Type B pancreatic cell (in vitro differentiated cells): ENCODE measurements around the gene MRPL42. TPM values are rescaled to one million over a fixed set of nuclear protein-coding genes. Genes with fewer than 3 reads are reported as not detected.

Source experiments
- DNase-seq: peaks from one replicate; pipeline ENCODE4 v3.0.0; 2021; ENCODE audit warnings: mixed read lengths; ENCODE audit not compliant: unreplicated experiment; ENCODE audit errors: extremely low spot score
- H3K27ac Mint-ChIP-seq: 2 replicates; pipeline ENCODE4 v1.8.0; 2021; ENCODE audit warnings: mild to moderate bottlenecking, mixed read lengths
- H3K27me3 Mint-ChIP-seq: 2 replicates; pipeline ENCODE4 v1.8.0; 2021; ENCODE audit warnings: mixed read lengths
- H3K36me3 Mint-ChIP-seq: 2 replicates; pipeline ENCODE4 v1.8.0; 2021; ENCODE audit warnings: mixed read lengths
- H3K4me1 Mint-ChIP-seq: one replicate; pipeline ENCODE4 v1.8.0; 2021; ENCODE audit warnings: mixed read lengths; ENCODE audit not compliant: unreplicated experiment
- H3K4me3 Mint-ChIP-seq: 2 replicates; pipeline ENCODE4 v1.8.0; 2021; ENCODE audit warnings: mild to moderate bottlenecking, mixed read lengths
- H3K9me3 Mint-ChIP-seq: 2 replicates; pipeline ENCODE4 v1.8.0; 2021; ENCODE audit warnings: mixed read lengths
- total RNA-seq: library from RNA; stranded (reverse); gene quantifications from 2 replicates; pipeline ENCODE4 v1.2.1, GENCODE V29; 2021; ENCODE audit warnings: low replicate concordance
- TF ChIP-seq, protein P1 (sequence below): fragments of 200-600 bp; sonication (generic); conservative IDR thresholded peaks from 2 replicates; pipeline ENCODE4 v1.5.0; 2021; ENCODE audit warnings: antibody characterized with exemption, mild to moderate bottlenecking

Gene MRPL42
- total RNA-seq, 1 donor from 2014 or later = 84.7 TPM

DNA sequence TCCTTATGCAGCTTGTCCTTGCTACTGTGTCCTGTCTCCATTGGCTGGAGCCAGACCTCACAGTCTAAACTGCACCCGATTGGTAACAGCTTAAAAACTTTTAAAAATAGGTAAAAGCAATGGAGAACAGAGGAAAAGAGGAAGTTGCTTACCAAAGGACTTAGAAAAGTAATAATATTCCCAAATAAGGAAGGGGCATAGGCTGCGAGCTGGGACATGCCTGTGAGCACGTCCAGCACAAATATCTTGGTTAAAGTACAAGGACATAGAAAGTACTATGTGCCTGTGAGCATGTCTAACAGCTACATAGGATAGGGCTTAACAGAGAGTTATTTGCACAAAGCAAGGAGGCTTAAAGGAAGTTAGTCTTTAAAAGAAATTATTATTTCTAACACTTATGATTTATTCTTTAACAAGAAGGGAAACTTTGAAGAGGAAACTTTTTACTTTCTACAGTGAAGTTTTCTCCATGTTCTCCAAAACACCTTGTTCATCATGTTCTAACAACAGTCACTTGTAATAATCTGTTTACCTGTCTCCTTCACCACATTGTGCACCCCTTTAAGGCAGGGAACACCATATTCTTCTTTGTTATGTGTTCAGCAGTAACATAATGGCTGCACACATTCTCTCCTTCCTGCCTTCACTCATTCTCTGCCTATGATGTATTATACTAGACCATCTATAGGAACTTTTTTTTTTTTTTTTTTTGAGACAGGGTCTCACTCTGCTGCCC lies 15.7 kb upstream of the MRPL42 start:
- Mint-ChIP-seq H3K36me3 (no peaks in the 10 kb centered on the region), H3K4me3 (no peak overlapping the region), H3K27me3 (no peaks in the 10 kb centered on the region), H3K27ac (no peak overlapping the region), H3K9me3 (no peaks in the 10 kb centered on the region), H3K4me1 (peaks cover 6% of the 10 kb centered on the region)
- DNase-seq = no peak
- TF ChIP-seq, protein P1, sequence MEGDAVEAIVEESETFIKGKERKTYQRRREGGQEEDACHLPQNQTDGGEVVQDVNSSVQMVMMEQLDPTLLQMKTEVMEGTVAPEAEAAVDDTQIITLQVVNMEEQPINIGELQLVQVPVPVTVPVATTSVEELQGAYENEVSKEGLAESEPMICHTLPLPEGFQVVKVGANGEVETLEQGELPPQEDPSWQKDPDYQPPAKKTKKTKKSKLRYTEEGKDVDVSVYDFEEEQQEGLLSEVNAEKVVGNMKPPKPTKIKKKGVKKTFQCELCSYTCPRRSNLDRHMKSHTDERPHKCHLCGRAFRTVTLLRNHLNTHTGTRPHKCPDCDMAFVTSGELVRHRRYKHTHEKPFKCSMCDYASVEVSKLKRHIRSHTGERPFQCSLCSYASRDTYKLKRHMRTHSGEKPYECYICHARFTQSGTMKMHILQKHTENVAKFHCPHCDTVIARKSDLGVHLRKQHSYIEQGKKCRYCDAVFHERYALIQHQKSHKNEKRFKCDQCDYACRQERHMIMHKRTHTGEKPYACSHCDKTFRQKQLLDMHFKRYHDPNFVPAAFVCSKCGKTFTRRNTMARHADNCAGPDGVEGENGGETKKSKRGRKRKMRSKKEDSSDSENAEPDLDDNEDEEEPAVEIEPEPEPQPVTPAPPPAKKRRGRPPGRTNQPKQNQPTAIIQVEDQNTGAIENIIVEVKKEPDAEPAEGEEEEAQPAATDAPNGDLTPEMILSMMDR = no peak

DNA sequence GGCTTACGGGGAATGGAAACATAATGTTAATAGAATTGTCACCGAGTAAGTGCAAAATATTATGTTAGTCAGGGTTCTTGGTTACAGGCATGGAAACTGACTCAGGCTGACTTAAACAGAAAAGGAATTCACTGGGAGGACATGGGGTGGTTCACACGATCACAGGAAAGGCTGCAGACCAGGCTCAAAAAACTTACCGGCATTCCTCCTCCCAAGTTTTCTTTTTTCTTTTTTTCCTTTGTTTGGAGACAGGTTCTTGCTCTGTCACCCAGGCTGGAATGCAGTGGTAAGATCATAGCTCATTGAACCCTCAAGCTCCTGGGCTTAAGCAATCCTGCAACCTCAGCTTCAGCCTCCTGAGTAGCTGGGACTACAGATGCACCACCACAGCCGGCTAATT lies 13.7 kb upstream of the MRPL42 start:
- Mint-ChIP-seq H3K9me3 (no peaks in the 10 kb centered on the region), H3K4me3 (no peak overlapping the region), H3K36me3 (no peaks in the 10 kb centered on the region), H3K27ac (no peak overlapping the region), H3K27me3 (no peaks in the 10 kb centered on the region), H3K4me1 (peaks cover 6% of the 10 kb centered on the region)
- TF ChIP-seq, protein P1 = no peak
- DNase-seq = no peak

DNA sequence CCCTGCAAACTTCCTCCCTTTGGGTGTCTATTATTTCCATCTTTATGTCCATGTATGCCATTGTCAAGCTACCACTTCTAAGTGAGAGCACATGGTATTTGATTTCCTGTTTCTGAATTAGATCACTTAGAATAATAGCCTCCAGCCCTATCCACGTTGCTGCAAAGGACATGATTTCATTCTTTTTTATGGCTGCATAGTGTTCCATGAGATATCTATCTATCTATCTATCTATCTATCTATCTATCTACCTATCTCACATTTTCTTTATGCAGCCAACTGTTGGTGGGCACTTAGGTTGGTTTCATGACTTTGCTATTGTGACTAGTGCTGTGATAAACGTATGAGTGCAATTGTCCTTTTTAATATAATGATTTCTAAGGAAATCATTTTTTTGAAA lies 11.2 kb upstream of the MRPL42 start:
- no peak for DNase-seq
- Mint-ChIP-seq H3K4me3 (no peak overlapping the region), H3K27me3 (no peaks in the 10 kb centered on the region), H3K36me3 (no peaks in the 10 kb centered on the region), H3K4me1 (peaks cover 4% of the 10 kb centered on the region), H3K27ac (no peak overlapping the region), H3K9me3 (no peaks in the 10 kb centered on the region)
- TF ChIP-seq, protein P1 = no peak

DNA sequence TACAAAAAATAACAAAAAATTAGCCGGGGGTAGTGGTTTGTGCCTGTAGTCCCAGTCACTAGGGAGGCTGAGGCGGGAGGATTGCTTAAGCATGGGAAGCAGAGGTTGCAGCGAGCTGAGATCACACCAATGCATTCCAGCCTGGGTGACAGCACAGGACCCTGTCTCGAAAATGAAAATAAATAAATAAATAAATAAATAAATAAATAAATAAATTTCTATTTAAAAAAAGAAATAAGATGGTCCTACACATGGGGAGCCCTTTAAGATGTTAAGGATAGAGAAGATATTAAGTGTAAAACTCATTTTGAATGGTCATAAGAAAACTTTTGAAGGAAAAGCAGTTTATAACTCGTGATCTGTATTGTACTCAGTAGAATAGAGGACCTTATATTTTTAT lies 8.2 kb upstream of the MRPL42 start:
- no peak for DNase-seq
- H3K9me3 Mint-ChIP-seq = no peaks in the 10 kb centered on the region
- H3K27me3 Mint-ChIP-seq = no peaks in the 10 kb centered on the region
- H3K4me3 Mint-ChIP-seq = no peak overlapping the region
- H3K27ac Mint-ChIP-seq = no peak overlapping the region
- no peaks in the 10 kb centered on the region for H3K36me3 Mint-ChIP-seq
- peaks cover 4% of the 10 kb centered on the region for H3K4me1 Mint-ChIP-seq
- TF ChIP-seq, protein P1 = no peak

DNA sequence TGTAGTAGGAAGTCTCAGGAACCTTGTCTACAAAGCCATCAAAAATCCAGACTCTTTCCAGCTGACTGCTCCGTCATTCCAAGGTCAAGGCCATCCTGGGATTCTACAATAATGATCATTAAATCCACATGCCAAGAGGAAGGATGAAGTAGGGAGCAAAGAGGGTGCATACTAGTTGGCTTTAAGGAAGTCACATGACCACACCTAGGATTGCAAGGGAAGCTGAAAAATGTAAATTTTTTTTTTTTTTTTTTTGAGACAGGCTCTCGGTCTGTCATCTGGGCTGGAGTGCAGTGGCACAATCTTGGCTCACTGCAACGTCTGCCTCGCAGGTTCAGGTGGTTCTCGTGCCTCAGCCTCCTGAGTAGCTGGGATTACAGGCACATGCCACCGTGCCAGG lies 7.3 kb upstream of the MRPL42 start:
- no peaks in the 10 kb centered on the region for H3K36me3 Mint-ChIP-seq
- peaks cover 4% of the 10 kb centered on the region for H3K4me1 Mint-ChIP-seq
- DNase-seq = no peak
- no peak overlapping the region for H3K4me3 Mint-ChIP-seq
- no peak overlapping the region for H3K27ac Mint-ChIP-seq
- no peaks in the 10 kb centered on the region for H3K27me3 Mint-ChIP-seq
- no peaks in the 10 kb centered on the region for H3K9me3 Mint-ChIP-seq
- TF ChIP-seq, protein P1 = no peak
